Epithelial cell of alveolus of lung (primary cell): ENCODE measurements around the gene BMP5. TPM values are rescaled to one million over a fixed set of nuclear protein-coding genes. Genes with fewer than 3 reads are reported as not detected.

Source experiments
- total RNA-seq: library from RNA; depleted of rRNA; stranded (reverse); fragments of >200 nt; gene quantifications from 2 replicates; pipeline ENCODE4 v1.2.1, GENCODE V29; 2015

BMP5 gene
- total RNA-seq, result 0.13 and 21.6 TPM in 2 replicates

GRCh38 chr6:55875400-55875799 lies at the start of gene BMP5:
Gene BMP5 (minus strand): TSS chr6:55875590. CDS start chr6:55874865, 725 bp downstream.

